Mesendoderm (in vitro differentiated cells): ENCODE measurements around the gene PGRMC1.
"Not testable (repeated sequence)": the region's sequence is repeated elsewhere in the genome, so short reads cannot be mapped to it uniquely, and the experiment has no call there.

Experiments
- DNase-seq: peaks from one replicate; pipeline ENCODE4 v3.0.0; 2013
- H2AK5ac ChIP-seq: 2 replicates; pipeline ENCODE4 v1.6.1; 2013; ENCODE audit warnings: low read length, inconsistent platforms
- H2BK120ac ChIP-seq: 2 replicates; pipeline ENCODE4 v1.6.1; 2013; ENCODE audit warnings: low read depth, mild to moderate bottlenecking, low read length, moderate library complexity, mixed read lengths
- H2BK15ac ChIP-seq: replicated peaks from 2 replicates; pipeline ENCODE4 v1.6.1; 2013; ENCODE audit warnings: low read depth, mild to moderate bottlenecking, moderate library complexity
- H2BK5ac ChIP-seq: 2 replicates; pipeline ENCODE4 v1.6.1; 2013; ENCODE audit warnings: low read length, inconsistent platforms
- H3K18ac ChIP-seq: 2 replicates; pipeline ENCODE4 v1.6.1; 2013; ENCODE audit warnings: mild to moderate bottlenecking, low read length, mixed read lengths
- H3K23ac ChIP-seq: one replicate; pipeline ENCODE4 v1.6.1; 2013; ENCODE audit warnings: low read length
- H3K27ac ChIP-seq: 2 replicates; pipeline ENCODE4 v1.5.1; 2013; ENCODE audit warnings: low read depth, mild to moderate bottlenecking, inconsistent platforms, low read length, moderate library complexity
- H3K27me3 ChIP-seq: 2 replicates; pipeline ENCODE4 v1.6.1; 2013; ENCODE audit warnings: low read length, control low read depth, mild to moderate bottlenecking, inconsistent platforms; ENCODE audit not compliant: insufficient read depth, poor library complexity
- H3K36me3 ChIP-seq: 2 replicates; pipeline ENCODE4 v1.6.1; 2013; ENCODE audit warnings: low read length, inconsistent platforms; ENCODE audit not compliant: control insufficient read depth, insufficient read depth
- H3K4ac ChIP-seq: one replicate; pipeline ENCODE4 v1.6.1; 2013; ENCODE audit warnings: low read depth, mild to moderate bottlenecking, low read length, moderate library complexity
- H3K4me1 ChIP-seq: 2 replicates; pipeline ENCODE4 v1.6.1; 2013; ENCODE audit warnings: low read depth, low read length, inconsistent platforms; ENCODE audit not compliant: control insufficient read depth
- H3K4me2 ChIP-seq: 2 replicates; pipeline ENCODE4 v1.6.1; 2013; ENCODE audit warnings: low read length
- H3K4me3 ChIP-seq: 2 replicates; pipeline ENCODE4 v1.5.1; 2013; ENCODE audit warnings: mild to moderate bottlenecking, low read length
- H3K56ac ChIP-seq: one replicate; pipeline ENCODE4 v1.6.1; 2013; ENCODE audit warnings: low read length
- H3K79me1 ChIP-seq: 2 replicates; pipeline ENCODE4 v1.6.1; 2013; ENCODE audit warnings: low read length, inconsistent platforms
- H3K79me2 ChIP-seq: 2 replicates; pipeline ENCODE4 v1.6.1; 2013; ENCODE audit warnings: mild to moderate bottlenecking, low read length; ENCODE audit not compliant: control insufficient read depth, insufficient read depth
- H3K9ac ChIP-seq: 2 replicates; pipeline ENCODE4 v1.6.1; 2013; ENCODE audit warnings: low read length, inconsistent platforms
- H4K5ac ChIP-seq: one replicate; pipeline ENCODE4 v1.6.1; 2013; ENCODE audit warnings: low read length
- H4K8ac ChIP-seq: one replicate; pipeline ENCODE4 v1.6.1; 2013; ENCODE audit warnings: low read depth, mild to moderate bottlenecking, control low read depth, low read length, moderate library complexity
- WGBS: extraction: QIAGEN DNeasy Blood & Tissue Kit; methylation state at CpG from one replicate; pipeline ENCODE4 v1.1.7; 2013; ENCODE audit warnings: low lambda C conversion rate, missing lambda C conversion rate; ENCODE audit not compliant: insufficient coverage; ENCODE audit errors: extremely low coverage; 5-methylcytosine and 5-hydroxymethylcytosine counted together

Gene PGRMC1

DNA sequence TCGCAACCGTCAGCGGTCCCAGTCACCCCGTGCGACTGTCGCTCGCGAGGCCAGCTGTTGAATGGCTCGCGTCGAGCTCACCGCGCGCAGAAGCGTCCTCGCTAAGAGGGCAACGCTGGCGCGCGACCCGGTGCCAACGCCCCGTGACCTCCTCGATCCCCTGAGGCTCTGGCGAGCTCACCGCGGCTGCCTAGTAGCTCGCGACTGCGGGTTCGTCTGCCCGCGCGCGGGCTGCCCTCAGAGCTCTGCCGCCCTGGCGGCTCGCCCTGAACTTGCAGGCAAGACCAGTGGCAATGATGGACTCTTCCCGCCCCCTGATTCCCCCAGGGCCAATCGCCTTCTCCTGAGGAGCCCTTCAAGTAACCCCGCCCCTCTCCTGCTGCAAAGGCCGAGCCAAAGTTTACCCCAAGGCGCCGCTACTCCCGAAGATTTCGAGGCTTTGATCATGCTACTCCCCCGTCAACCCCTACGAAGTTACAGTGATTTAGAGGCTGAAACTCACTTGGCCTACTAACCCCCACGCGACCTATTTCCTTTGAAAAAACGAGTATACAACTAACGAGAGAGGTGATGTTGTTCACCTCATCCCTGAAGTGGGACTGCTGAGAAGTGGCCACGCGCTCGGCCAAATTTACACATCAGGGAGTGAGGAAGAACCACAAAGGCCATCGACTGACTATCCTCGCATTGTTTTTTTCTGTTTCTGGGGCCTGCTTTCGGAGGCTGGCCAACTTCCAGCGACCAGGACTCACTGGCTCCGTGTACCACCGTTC, 37.5 kb downstream of the PGRMC1 start:
- Histone ChIP-seq H3K9ac (peak overlapping the region; percentile 48), H3K79me1 (no peaks in the 10 kb centered on the region), H3K36me3 (no peaks in the 10 kb centered on the region), H3K4me3 (no peak overlapping the region), H3K27me3 (no peaks in the 10 kb centered on the region), H2BK120ac (no peak overlapping the region), H3K4me1 (no peaks in the 10 kb centered on the region), H2BK15ac (no peak overlapping the region), H3K4ac (no peak overlapping the region), H4K5ac (no peak overlapping the region), H3K4me2 (peak overlapping the region; percentile 15), H2BK5ac (no peak overlapping the region), H3K27ac (no peak overlapping the region), H3K18ac (no peak overlapping the region), H4K8ac (no peak overlapping the region), H3K23ac (no peak overlapping the region), H2AK5ac (no peak overlapping the region), H3K79me2 (no peaks in the 10 kb centered on the region), H3K56ac (peak overlapping the region; percentile 79)
- no CpG with 5 or more reads among the region's 61 CpGs for WGBS
- DNase-seq: peak; percentile 94

DNA sequence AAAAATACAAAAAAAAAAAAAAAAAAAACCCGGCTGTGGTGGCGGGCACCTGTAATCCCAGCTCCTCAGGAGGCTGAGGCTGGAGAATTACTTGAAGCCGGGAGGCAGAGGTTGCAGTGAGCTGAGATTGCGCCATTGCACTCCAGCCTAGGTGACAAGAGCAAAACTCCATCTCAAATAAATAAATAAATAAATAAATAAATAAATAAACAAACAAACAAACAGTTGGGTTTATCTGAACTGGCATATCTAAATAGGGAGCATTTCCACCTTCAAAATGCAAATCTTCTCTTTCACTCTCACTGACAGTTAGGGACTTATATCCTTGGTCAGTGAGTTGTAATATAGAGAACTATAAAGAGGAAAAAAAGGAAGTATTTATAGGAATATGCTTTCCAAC, 46.3 kb downstream of the PGRMC1 start:
- not testable (repeated sequence) for H3K4me3 ChIP-seq, H3K56ac ChIP-seq, H3K23ac ChIP-seq, H3K4me2 ChIP-seq, H3K79me1 ChIP-seq, H2BK5ac ChIP-seq, H3K79me2 ChIP-seq, H3K18ac ChIP-seq, H3K4ac ChIP-seq, H3K4me1 ChIP-seq, H3K27me3 ChIP-seq, H3K36me3 ChIP-seq, H3K27ac ChIP-seq, H2BK120ac ChIP-seq, DNase-seq, H2BK15ac ChIP-seq, H4K8ac ChIP-seq, H3K9ac ChIP-seq, H2AK5ac ChIP-seq, H4K5ac ChIP-seq
- WGBS: no CpG with 5 or more reads among the region's 4 CpGs

DNA sequence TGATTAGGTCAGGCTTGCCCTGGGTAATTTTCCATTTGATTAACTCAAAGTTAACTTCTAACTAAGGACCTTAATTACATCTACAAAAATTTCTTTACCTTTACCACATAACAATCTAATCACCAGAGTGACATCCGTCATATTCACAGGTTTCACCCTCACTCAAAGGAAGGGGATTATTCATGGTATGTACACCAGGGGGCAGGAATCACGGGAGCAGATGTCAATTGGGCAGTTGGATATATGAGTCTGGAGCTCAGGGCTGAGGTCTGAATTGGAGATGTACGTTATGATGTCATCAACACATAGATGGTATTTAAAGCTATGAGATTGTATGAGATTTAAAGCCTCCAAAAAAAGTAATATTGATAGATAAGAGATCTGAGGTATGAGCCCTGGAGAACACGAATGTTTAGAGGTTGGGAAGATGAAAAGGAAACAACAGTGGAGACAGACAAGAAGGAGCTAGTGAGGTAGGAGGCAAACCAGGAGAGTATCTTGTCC, 52.9 kb downstream of the PGRMC1 start:
- Histone ChIP-seq H2BK120ac (no peak overlapping the region), H2BK15ac (no peak overlapping the region), H4K5ac (no peak overlapping the region), H3K4me3 (no peak overlapping the region), H4K8ac (no peak overlapping the region), H3K79me2 (no peaks in the 10 kb centered on the region), H3K4ac (no peak overlapping the region), H3K27me3 (no peaks in the 10 kb centered on the region), H3K18ac (no peak overlapping the region), H3K4me2 (no peak overlapping the region), H2AK5ac (no peak overlapping the region), H3K23ac (no peak overlapping the region), H3K56ac (no peak overlapping the region), H3K9ac (no peak overlapping the region), H3K79me1 (no peaks in the 10 kb centered on the region), H2BK5ac (no peak overlapping the region), H3K4me1 (no peaks in the 10 kb centered on the region), H3K36me3 (no peaks in the 10 kb centered on the region), H3K27ac (no peak overlapping the region)
- DNase-seq: no peak
- WGBS: 100% methylated on average over 1 of the region's 4 CpGs

DNA sequence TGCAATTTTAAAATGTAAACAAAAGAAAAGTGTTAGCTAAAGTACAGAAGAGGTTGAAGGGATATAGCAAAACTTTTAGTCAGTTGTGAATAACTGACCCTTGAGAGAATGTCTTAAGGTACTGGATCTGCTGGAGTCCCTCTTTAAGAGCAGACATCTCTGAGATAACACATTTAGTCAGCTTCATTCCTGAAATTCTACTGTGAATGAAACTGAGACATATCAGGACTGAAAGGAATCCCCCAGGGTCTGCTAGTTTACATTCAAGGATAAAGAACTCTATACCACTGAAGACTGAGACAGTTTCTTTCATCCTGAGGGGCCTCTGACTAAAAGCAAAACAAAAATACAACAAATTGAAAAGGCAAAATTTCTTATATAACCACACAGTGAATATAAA, 54.4 kb downstream of the PGRMC1 start:
- H3K36me3 ChIP-seq: no peaks in the 10 kb centered on the region
- H3K79me2 ChIP-seq: no peaks in the 10 kb centered on the region
- H3K4me1 ChIP-seq: no peaks in the 10 kb centered on the region
- H2BK120ac ChIP-seq: no peak overlapping the region
- H3K18ac ChIP-seq: no peak overlapping the region
- no peak overlapping the region for H3K4me2 ChIP-seq
- H2BK15ac ChIP-seq: no peak overlapping the region
- H4K5ac ChIP-seq: no peak overlapping the region
- peak; percentile 64 for DNase-seq
- no peak overlapping the region for H4K8ac ChIP-seq
- no peak overlapping the region for H3K27ac ChIP-seq
- no peak overlapping the region for H3K56ac ChIP-seq
- H3K4ac ChIP-seq: no peak overlapping the region
- no peak overlapping the region for H2BK5ac ChIP-seq
- no peaks in the 10 kb centered on the region for H3K79me1 ChIP-seq
- H3K4me3 ChIP-seq: no peak overlapping the region
- H2AK5ac ChIP-seq: no peak overlapping the region
- no peak overlapping the region for H3K23ac ChIP-seq
- H3K9ac ChIP-seq: no peak overlapping the region
- no peaks in the 10 kb centered on the region for H3K27me3 ChIP-seq

DNA sequence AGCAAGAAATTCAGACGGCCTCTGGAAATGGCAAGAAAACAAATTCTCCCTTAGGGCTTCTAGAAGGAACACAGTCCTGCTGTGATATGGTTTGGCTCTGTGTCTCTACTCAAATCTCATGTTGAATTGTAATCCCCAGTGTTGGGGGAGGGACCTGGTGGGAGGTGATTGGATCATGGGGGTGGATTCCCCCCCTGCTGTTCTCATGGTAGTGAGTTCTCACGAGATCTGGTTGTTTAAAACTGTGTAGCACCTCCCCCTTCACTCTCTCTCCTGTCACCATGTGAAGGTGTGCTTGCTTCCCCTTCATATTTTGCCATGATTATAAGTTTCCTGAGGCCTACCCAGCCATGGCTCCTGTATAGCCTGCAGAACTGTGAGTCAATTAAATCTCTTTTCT, 55.2 kb downstream of the PGRMC1 start:
- not testable (repeated sequence) for H3K4ac ChIP-seq, H3K9ac ChIP-seq, H3K4me3 ChIP-seq, H2BK120ac ChIP-seq, H2AK5ac ChIP-seq, H3K79me2 ChIP-seq, H2BK5ac ChIP-seq, H3K18ac ChIP-seq, H3K36me3 ChIP-seq, H3K4me1 ChIP-seq, H3K4me2 ChIP-seq, H4K5ac ChIP-seq, H3K23ac ChIP-seq, H3K56ac ChIP-seq, H4K8ac ChIP-seq, H3K27ac ChIP-seq, H3K27me3 ChIP-seq, H3K79me1 ChIP-seq, H2BK15ac ChIP-seq
- no CpG with 5 or more reads among the region's 2 CpGs for WGBS
- peak; percentile 47 for DNase-seq

DNA sequence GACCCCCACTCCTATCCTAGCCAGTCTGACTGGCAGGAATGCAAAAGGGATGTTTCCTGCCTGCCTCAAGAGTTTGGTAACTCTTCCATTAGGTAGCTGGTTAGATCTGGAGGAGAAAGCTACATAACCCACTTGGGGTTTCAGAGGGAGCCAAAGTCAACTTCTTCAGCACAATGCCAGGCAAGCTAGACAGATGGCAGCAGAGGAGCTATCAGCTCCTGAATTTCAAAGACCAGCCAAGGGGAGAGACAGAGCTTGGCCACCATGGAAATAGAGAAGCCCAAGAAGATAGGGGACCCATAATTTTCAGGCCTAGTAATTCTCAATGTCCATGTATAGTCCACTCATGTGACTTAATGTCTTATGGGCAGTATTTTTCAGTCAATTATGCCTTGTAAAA, 56.4 kb downstream of the PGRMC1 start:
- Histone ChIP-seq H3K23ac (no peak overlapping the region), H2BK120ac (no peak overlapping the region), H3K27ac (no peak overlapping the region), H2BK15ac (no peak overlapping the region), H4K8ac (no peak overlapping the region), H3K79me2 (no peaks in the 10 kb centered on the region), H3K4me1 (no peaks in the 10 kb centered on the region), H4K5ac (no peak overlapping the region), H2BK5ac (no peak overlapping the region), H3K4me2 (no peak overlapping the region), H3K4me3 (no peak overlapping the region), H2AK5ac (no peak overlapping the region), H3K27me3 (no peaks in the 10 kb centered on the region), H3K4ac (no peak overlapping the region), H3K18ac (no peak overlapping the region), H3K36me3 (no peaks in the 10 kb centered on the region), H3K56ac (no peak overlapping the region), H3K9ac (no peak overlapping the region), H3K79me1 (no peaks in the 10 kb centered on the region)
- peak; percentile 53 for DNase-seq
